HG03196 (cell line): Measurements from ENCODE around the gene IL1RAPL1.

ENCODE experiments used
- ATAC-seq: cut with Tn5 transposase; IDR thresholded peaks from one replicate; pipeline ENCODE4 v1.9.1; 2021; ENCODE audit not compliant: unreplicated experiment

Gene IL1RAPL1

GRCh38 chrX:29388509-29388908, 801.3 kb downstream of the IL1RAPL1 start:
- ATAC-seq = no peak

GRCh38 chrX:29397506-29397905, 810.3 kb downstream of the IL1RAPL1 start:
- ATAC-seq = no peak

GRCh38 chrX:29407357-29407756, 820.1 kb downstream of the IL1RAPL1 start:
- ATAC-seq = no peak

GRCh38 chrX:29419774-29420553, 832.7 kb downstream of the IL1RAPL1 start:
- ATAC-seq = no peak

- ATAC-seq = no peak
Measured at GRCh38 chrX:29422034-29422433, 834.8 kb downstream of the IL1RAPL1 start.

- no peak for ATAC-seq
Measured at GRCh38 chrX:29431895-29432294, 844.6 kb downstream of the IL1RAPL1 start.

- no peak for ATAC-seq
Measured at GRCh38 chrX:29432534-29432933, 845.3 kb downstream of the IL1RAPL1 start.

GRCh38 chrX:29434939-29435338, 847.7 kb downstream of the IL1RAPL1 start:
- ATAC-seq = no peak

GRCh38 chrX:29435396-29435795, 848.1 kb downstream of the IL1RAPL1 start:
- no peak for ATAC-seq

- ATAC-seq = no peak
Measured at GRCh38 chrX:29447867-29448266, 860.6 kb downstream of the IL1RAPL1 start.

- ATAC-seq = no peak
Measured at GRCh38 chrX:29453333-29453732, 866.1 kb downstream of the IL1RAPL1 start.

- ATAC-seq = no peak
Measured at GRCh38 chrX:29455702-29456101, 868.5 kb downstream of the IL1RAPL1 start.

GRCh38 chrX:29461039-29461438, 873.8 kb downstream of the IL1RAPL1 start:
- ATAC-seq = no peak

- no peak for ATAC-seq
Measured at GRCh38 chrX:29466456-29466855, 879.2 kb downstream of the IL1RAPL1 start.

- no peak for ATAC-seq
Measured at GRCh38 chrX:29468911-29469494, 881.8 kb downstream of the IL1RAPL1 start.

GRCh38 chrX:29470030-29470429, 882.8 kb downstream of the IL1RAPL1 start:
- no peak for ATAC-seq

- ATAC-seq = no peak
Measured at GRCh38 chrX:29471829-29472228, 884.6 kb downstream of the IL1RAPL1 start.

- ATAC-seq = peak; percentile 39
Measured at GRCh38 chrX:29477878-29478277, 890.6 kb downstream of the IL1RAPL1 start.

- ATAC-seq = peak; percentile 89
Measured at GRCh38 chrX:29478336-29479069, 891.3 kb downstream of the IL1RAPL1 start.

- ATAC-seq = no peak
Measured at GRCh38 chrX:29487214-29487613, 900.0 kb downstream of the IL1RAPL1 start.

GRCh38 chrX:29487714-29488113, 900.5 kb downstream of the IL1RAPL1 start:
- no peak for ATAC-seq

GRCh38 chrX:29488919-29489318, 901.7 kb downstream of the IL1RAPL1 start:
- ATAC-seq = no peak
